Endothelial cell (in vitro differentiated cells): ENCODE measurements around the gene TRIM3. TPM values are rescaled to one million over a fixed set of nuclear protein-coding genes. Genes with fewer than 3 reads are reported as not detected.

ENCODE experiments used
- DNase-seq: peaks from one replicate; pipeline ENCODE4 v3.0.0; 2021; ENCODE audit warnings: low spot score
- H3K27ac Mint-ChIP-seq: one replicate; pipeline ENCODE4 v1.8.0; 2021; ENCODE audit warnings: mixed read lengths, inconsistent platforms; ENCODE audit not compliant: unreplicated experiment
- H3K27me3 Mint-ChIP-seq: one replicate; pipeline ENCODE4 v1.8.0; 2021; ENCODE audit warnings: mild to moderate bottlenecking, moderate library complexity, mixed read lengths, inconsistent platforms; ENCODE audit not compliant: unreplicated experiment
- H3K36me3 Mint-ChIP-seq: one replicate; pipeline ENCODE4 v1.8.0; 2021; ENCODE audit warnings: mild to moderate bottlenecking, low read depth, mixed read lengths, inconsistent platforms; ENCODE audit not compliant: unreplicated experiment
- H3K4me1 Mint-ChIP-seq: one replicate; pipeline ENCODE4 v1.8.0; 2021; ENCODE audit warnings: mild to moderate bottlenecking, mixed read lengths, inconsistent platforms; ENCODE audit not compliant: unreplicated experiment
- H3K4me3 Mint-ChIP-seq: one replicate; pipeline ENCODE4 v1.8.0; 2021; ENCODE audit warnings: mild to moderate bottlenecking, mixed read lengths, inconsistent platforms; ENCODE audit not compliant: unreplicated experiment
- H3K9me3 Mint-ChIP-seq: one replicate; pipeline ENCODE4 v1.8.0; 2021; ENCODE audit warnings: mixed read lengths, inconsistent platforms; ENCODE audit not compliant: unreplicated experiment
- total RNA-seq: library from RNA; stranded (reverse); fragmentation: NEBNext Ultra II Directional; extraction: Animal tissue kit (Norgen Biotek cat#: 25700); gene quantifications from one replicate; pipeline ENCODE4 v1.2.1, GENCODE V29; 2021; ENCODE audit not compliant: unreplicated experiment
- TF ChIP-seq, protein P1 (sequence below): fragments of 200-600 bp; sonication (generic); IDR thresholded peaks from one replicate; pipeline ENCODE4 v1.5.0; 2021; ENCODE audit warnings: antibody characterized with exemption; ENCODE audit not compliant: unreplicated experiment

Gene TRIM3
- total RNA-seq, 1 donor from 2014 or later: 26.0 TPM

DNA sequence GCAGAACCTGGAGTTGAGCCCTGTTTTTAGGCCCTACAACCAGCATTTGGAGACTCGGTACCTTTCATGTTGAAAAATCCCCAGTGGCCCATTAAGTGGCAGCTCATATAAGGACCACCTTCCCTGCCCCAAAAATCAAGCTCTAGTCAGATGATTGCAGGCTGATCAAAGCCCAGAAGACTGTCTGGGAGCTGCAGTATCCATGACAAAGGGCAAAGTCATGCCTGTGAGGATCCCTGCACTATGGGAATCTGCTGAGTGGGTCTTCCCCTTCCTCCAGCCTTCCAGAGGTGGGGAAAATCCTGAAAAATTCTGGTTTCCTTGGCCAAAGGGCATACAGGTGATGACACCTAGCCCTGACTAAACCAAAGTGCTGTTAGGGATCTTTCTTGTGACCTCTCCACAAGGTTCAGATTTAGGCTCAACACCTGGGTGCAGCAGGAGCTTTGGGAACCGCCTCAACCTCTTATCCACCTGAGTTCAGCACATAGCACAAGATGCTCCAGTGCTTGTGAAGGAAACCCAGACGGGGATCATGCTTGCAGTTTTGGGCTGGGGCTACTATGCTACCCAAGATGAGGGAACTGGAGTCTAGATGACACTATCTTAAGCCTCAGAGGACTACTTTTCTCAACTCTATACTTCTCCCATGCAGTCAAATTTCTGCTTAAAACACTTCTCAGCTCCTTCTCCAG, 1.2 kb upstream of the TRIM3 start:
- TF ChIP-seq, protein P1, sequence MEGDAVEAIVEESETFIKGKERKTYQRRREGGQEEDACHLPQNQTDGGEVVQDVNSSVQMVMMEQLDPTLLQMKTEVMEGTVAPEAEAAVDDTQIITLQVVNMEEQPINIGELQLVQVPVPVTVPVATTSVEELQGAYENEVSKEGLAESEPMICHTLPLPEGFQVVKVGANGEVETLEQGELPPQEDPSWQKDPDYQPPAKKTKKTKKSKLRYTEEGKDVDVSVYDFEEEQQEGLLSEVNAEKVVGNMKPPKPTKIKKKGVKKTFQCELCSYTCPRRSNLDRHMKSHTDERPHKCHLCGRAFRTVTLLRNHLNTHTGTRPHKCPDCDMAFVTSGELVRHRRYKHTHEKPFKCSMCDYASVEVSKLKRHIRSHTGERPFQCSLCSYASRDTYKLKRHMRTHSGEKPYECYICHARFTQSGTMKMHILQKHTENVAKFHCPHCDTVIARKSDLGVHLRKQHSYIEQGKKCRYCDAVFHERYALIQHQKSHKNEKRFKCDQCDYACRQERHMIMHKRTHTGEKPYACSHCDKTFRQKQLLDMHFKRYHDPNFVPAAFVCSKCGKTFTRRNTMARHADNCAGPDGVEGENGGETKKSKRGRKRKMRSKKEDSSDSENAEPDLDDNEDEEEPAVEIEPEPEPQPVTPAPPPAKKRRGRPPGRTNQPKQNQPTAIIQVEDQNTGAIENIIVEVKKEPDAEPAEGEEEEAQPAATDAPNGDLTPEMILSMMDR: no peak
- Mint-ChIP-seq H3K4me1 (peaks cover 20% of the 10 kb centered on the region), H3K27ac (peak overlapping the region; percentile 98), H3K36me3 (peaks cover 3% of the 10 kb centered on the region), H3K9me3 (no peaks in the 10 kb centered on the region), H3K4me3 (peak overlapping the region; percentile 92), H3K27me3 (peaks cover 12% of the 10 kb centered on the region)
- no peak for DNase-seq

DNA sequence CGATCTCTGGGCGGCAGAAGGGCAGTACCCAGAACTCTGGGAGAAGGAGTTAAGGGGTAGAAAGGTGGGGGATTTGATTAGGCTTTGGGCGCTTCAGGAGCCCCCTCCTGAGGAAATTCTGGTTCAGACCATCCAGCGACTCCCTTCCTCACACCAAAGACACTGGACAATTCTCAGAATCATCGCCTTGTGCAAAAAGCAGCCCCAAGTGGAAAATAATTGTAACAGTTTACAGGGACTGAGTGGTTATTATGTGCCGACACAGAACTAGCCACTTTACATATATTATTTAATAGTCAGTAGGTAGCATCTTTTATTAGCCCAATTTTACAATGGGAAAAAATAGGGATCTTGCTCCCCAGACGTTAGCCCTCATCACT, 662 bp upstream of the TRIM3 start:
- peaks cover 3% of the 10 kb centered on the region for H3K36me3 Mint-ChIP-seq
- peaks cover 18% of the 10 kb centered on the region for H3K4me1 Mint-ChIP-seq
- no peaks in the 10 kb centered on the region for H3K9me3 Mint-ChIP-seq
- H3K27me3 Mint-ChIP-seq: peaks cover 11% of the 10 kb centered on the region
- DNase-seq: no peak
- H3K4me3 Mint-ChIP-seq: peak overlapping the region; percentile 92
- TF ChIP-seq, protein P1: no peak
- peak overlapping the region; percentile 98 for H3K27ac Mint-ChIP-seq

GRCh38 chr11:6472934-6473333, 807 bp downstream of the TRIM3 start:
- peaks cover 3% of the 10 kb centered on the region for H3K36me3 Mint-ChIP-seq

DNA sequence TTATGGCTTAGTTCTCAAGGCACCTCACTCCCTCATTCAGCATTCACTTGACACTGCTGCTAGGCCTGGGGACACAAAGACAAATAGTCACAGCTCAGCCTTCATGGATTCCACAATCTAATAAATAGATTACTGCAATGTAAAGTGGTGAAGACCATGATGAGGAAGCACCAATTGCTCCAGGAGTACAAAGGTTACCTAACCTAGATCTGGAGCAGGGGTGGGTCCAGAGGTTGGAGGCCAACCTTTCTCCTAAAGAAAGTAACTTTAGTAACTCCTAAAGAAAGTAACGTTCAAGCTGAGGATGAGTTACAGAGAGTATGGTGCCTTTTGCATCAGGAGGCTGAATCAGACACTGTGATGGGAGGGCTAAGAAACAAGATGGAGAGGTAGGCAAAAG, 4.1 kb downstream of the TRIM3 start:
- TF ChIP-seq, protein P1: no peak
- Mint-ChIP-seq H3K4me3 (no peak overlapping the region), H3K27me3 (peaks cover 4% of the 10 kb centered on the region), H3K27ac (no peak overlapping the region), H3K9me3 (no peaks in the 10 kb centered on the region), H3K4me1 (peaks cover 11% of the 10 kb centered on the region), H3K36me3 (peaks cover 3% of the 10 kb centered on the region)
- no peak for DNase-seq

More at GRCh38 chr11:6472934-6473333, 807 bp downstream of the TRIM3 start:
- Mint-ChIP-seq H3K4me1 (peaks cover 18% of the 10 kb centered on the region), H3K4me3 (peak overlapping the region; percentile 85), H3K9me3 (no peaks in the 10 kb centered on the region), H3K27ac (no peak overlapping the region), H3K27me3 (peaks cover 10% of the 10 kb centered on the region)
- DNase-seq: no peak
- TF ChIP-seq, protein P1: no peak

- Mint-ChIP-seq H3K4me1 (peaks cover 6% of the 10 kb centered on the region), H3K9me3 (no peaks in the 10 kb centered on the region), H3K27me3 (peaks cover 2% of the 10 kb centered on the region), H3K36me3 (peaks cover 3% of the 10 kb centered on the region), H3K4me3 (no peak overlapping the region), H3K27ac (no peak overlapping the region)
- peak; percentile 83 for DNase-seq
- TF ChIP-seq, protein P1: no peak
Observed at GRCh38 chr11:6468712-6469495, 4.8 kb downstream of the TRIM3 start.
